HCT116 (cell line): Measurements from ENCODE around the gene PURA.

Source experiments
- CTCF ChIP-seq, 3 experiments: fragments of 200-600 bp in 1 of 3; sonication (generic) in 1 of 3; IDR thresholded peaks in 2 of 3; conservative IDR thresholded peaks in 1 of 3; 2 replicates each; pipeline ENCODE4 v1.5.1; 2012 to 2017; ENCODE audit warnings: low read depth in 2 of 3, low read length in 2 of 3, antibody characterized with exemption in 1 of 3, borderline replicate concordance in 1 of 3, control low read depth in 1 of 3, mild to moderate bottlenecking in 1 of 3, mixed read lengths in 1 of 3, mixed run types in 1 of 3, moderate library complexity in 1 of 3; ENCODE audit not compliant: insufficient read depth in 1 of 3
- EZH2 ChIP-seq: fragments of 200-600 bp; sonication (generic); IDR thresholded peaks from 2 replicates; pipeline ENCODE4 v1.6.1; 2017; ENCODE audit warnings: antibody characterized with exemption, mixed run types
- MAX ChIP-seq: IDR thresholded peaks from 2 replicates; pipeline ENCODE4 v1.6.1; 2012
- POLR2A ChIP-seq: IDR thresholded peaks from 2 replicates; pipeline ENCODE4 v1.7.0; 2011; ENCODE audit warnings: borderline replicate concordance; ENCODE audit not compliant: insufficient read depth, insufficient read length; ENCODE audit errors: extremely low read depth
- POLR2AphosphoS5 ChIP-seq: IDR thresholded peaks from 2 replicates; pipeline ENCODE4 v1.6.1; 2011; ENCODE audit warnings: mild to moderate bottlenecking, low read depth, low read length, moderate library complexity
- REST ChIP-seq: IDR thresholded peaks from 2 replicates; pipeline ENCODE4 v1.6.1; 2012; ENCODE audit warnings: low read depth
- SP1 ChIP-seq: IDR thresholded peaks from 2 replicates; pipeline ENCODE4 v1.6.1; 2012; ENCODE audit warnings: low read depth
- YY1 ChIP-seq: IDR thresholded peaks from 2 replicates; pipeline ENCODE4 v1.6.1; 2011; ENCODE audit warnings: low read length, low read depth, moderate library complexity, mild to moderate bottlenecking; ENCODE audit not compliant: insufficient replicate concordance; ENCODE audit errors: extremely low read depth
- ZFX ChIP-seq: fragments of 450-650 bp; IDR thresholded peaks from 2 replicates; pipeline ENCODE4 v1.6.1; 2017
- ZNF274 ChIP-seq: fragments of 200-500 bp; sonication (Bioruptor generic); IDR thresholded peaks from 2 replicates; pipeline ENCODE4 v1.6.1; 2014; ENCODE audit warnings: mild to moderate bottlenecking, low read depth, low read length, inconsistent platforms

- no peak for TF ChIP-seq CTCF (IDR thresholded peaks at IDR 0.05 in 2 of 3, conservative IDR thresholded peaks at IDR 0.05 in 1 of 3; ENCODE audit: borderline replicate concordance in 1 of 3, insufficient read depth in 1 of 3, low read depth in 2 of 3, low read length in 2 of 3)
- TF ChIP-seq ZNF274 = no peak
- TF ChIP-seq POLR2A = no peak
- TF ChIP-seq REST = no peak
- no peak for TF ChIP-seq EZH2
- no peak for TF ChIP-seq SP1
- TF ChIP-seq ZFX = no peak
- TF ChIP-seq MAX = no peak
- no peak for TF ChIP-seq YY1
- TF ChIP-seq POLR2AphosphoS5 = no peak
Observed at GRCh38 chr5:140076788-140077187, 37.1 kb upstream of the PURA start.
